Heart left ventricle (tissue), 16 donors: ENCODE data around the gene DNAI2. TPM values are rescaled to one million over a fixed set of nuclear protein-coding genes. Genes with fewer than 3 reads are reported as not detected.

Source experiments
- ATAC-seq, 4 donors: fragments of 200-7000 bp; cut with Tn5 transposase; one replicate each; pipeline ENCODE4 v1.9.1; 2020 to 2022; ENCODE audit warnings: moderate library complexity in 4 of 4, mild to moderate bottlenecking in 3 of 4, moderate number of reproducible peaks in 1 of 4
- DNase-seq, 5 donors: peaks; one replicate each; pipeline ENCODE4 v3.0.0-alpha.2; 2020
- H3K27ac ChIP-seq, 12 donors: fragments of 200-600 bp; sonication (generic) in 4 of 12; one replicate each; pipeline versions ENCODE4 v1.5.0 to v1.8.0; 2016 to 2022; ENCODE audit warnings: mild to moderate bottlenecking in 2 of 12
- H3K27me3 ChIP-seq, 9 donors: fragments of 200-600 bp; sonication (generic) in 2 of 9; one replicate each; pipeline versions ENCODE4 v1.5.1 to v1.8.0; 2016 to 2022; ENCODE audit warnings: mild to moderate bottlenecking in 3 of 9
- H3K36me3 ChIP-seq, 9 donors: fragments of 200-600 bp; sonication (generic) in 2 of 9; one replicate each; pipeline versions ENCODE4 v1.5.0 to v1.8.0; 2018 to 2022; ENCODE audit warnings: mild to moderate bottlenecking in 2 of 9
- H3K4me1 ChIP-seq, 12 donors: fragments of 200-600 bp; sonication (generic) in 4 of 12; one replicate each; pipeline versions ENCODE4 v1.5.0 to v1.8.0; 2016 to 2022; ENCODE audit warnings: mild to moderate bottlenecking in 3 of 12
- H3K4me3 ChIP-seq, 12 donors: fragments of 200-600 bp; sonication (generic) in 4 of 12; one replicate each; pipeline versions ENCODE4 v1.5.0 to v1.8.0; 2017 to 2022; ENCODE audit warnings: mild to moderate bottlenecking in 9 of 12, moderate library complexity in 4 of 12
- H3K9me3 ChIP-seq, 12 donors: fragments of 200-600 bp; sonication (generic) in 4 of 12; one replicate each; pipeline versions ENCODE4 v1.5.0 to v1.8.0; 2016 to 2022; ENCODE audit warnings: mild to moderate bottlenecking in 1 of 12
- CTCF ChIP-seq, 12 donors: fragments of 200-600 bp; sonication (generic) in 4 of 12; IDR thresholded peaks; one replicate each; pipeline versions ENCODE4 v1.5.0 to v1.8.0; 2018 to 2022; ENCODE audit warnings: antibody characterized with exemption in 12 of 12, mild to moderate bottlenecking in 5 of 12
- POLR2A ChIP-seq, 2 donors: fragments of 450-650 bp; IDR thresholded peaks; one replicate each; pipeline ENCODE4 v1.6.1; 2017; ENCODE audit warnings: antibody characterized with exemption in 2 of 2, mild to moderate bottlenecking in 2 of 2, moderate library complexity in 2 of 2
- WGBS, 4 donors: extraction: QIAGEN DNeasy Blood & Tissue Kit in 2 of 4; methylation state at CpG; one replicate each; pipeline versions ENCODE4 v1.1.5 to v1.1.7; 2013 to 2018; 5-methylcytosine and 5-hydroxymethylcytosine counted together
- intact Hi-C, 10 donors: fragments of 100-400 bp; cut with DNase I; formaldehyde crosslinking; loops; one replicate each; pipeline versions ENCODE4 v1.11.1 to v1.14.2; 2022
- polyA plus RNA-seq, 2 donors: library from polyadenylated mRNA; stranded (reverse); fragments of 200-250 nt; gene quantifications; one replicate each; pipeline ENCODE4 v1.2.3, GENCODE V29; 2013
- total RNA-seq, 9 donors: library from RNA; depleted of rRNA in 2 of 9; stranded (reverse); fragments of >200 nt in 2 of 9; fragmentation: NEBNext Ultra II Directional in 3 of 9; extraction: Animal tissue kit (Norgen Biotek cat#: 25700) in 3 of 9; gene quantifications; one replicate each; pipeline versions ENCODE4 v1.1.0 to v1.2.4, GENCODE V29; 2016 to 2023
- donor health status: ischemic (EF 13 %, LVEDD 7.1; RV severe dilation, severe dysfunction).
- donor health status: healthy with polysubstance abuse.
- donor health status: DM: no; HTN: yes; CAD: no.
- donor health status: DM: no; HTN: no; CAD: no.
- donor health status: ischemic (EF 25% LVEDD 6.9; RV normal size, moderate dysfunction).
- donor health status: ischemic (EF 25% LVEDD 5.7; RV mildly dilated, moderate dysfunction).
- donor health status: healthy.
- donor health status: DM: yes; HTN: yes; CAD: no.
- donor health status: ischemic (EF 35%, LVEDD 5.7; RV mildly dilated, moderate dysfunction).
- donor health status: nonischemic (EF 11% LVEDD 7.7; RV severe dilation, severe dysfunction).
- donor health status: DM: yes; HTN: yes; CAD: no.
- donor health status: PGD.
- donor health status: ischemic (EF 29% LVEDD 5.4; RV normal size, mild dysfunction).
- donor health status: nonischemic (EF 23%, LVEDD 6.1; RV moderate dilation, normal function).

DNAI2 gene
- total and polyA plus RNA-seq, 11 donors = not detected

GRCh38 chr17:74298778-74299177 is 24.7 kb downstream of the DNAI2 start:
- H3K9me3 ChIP-seq = no peaks in the 10 kb centered on the region
- DNase-seq = no peak

DNA sequence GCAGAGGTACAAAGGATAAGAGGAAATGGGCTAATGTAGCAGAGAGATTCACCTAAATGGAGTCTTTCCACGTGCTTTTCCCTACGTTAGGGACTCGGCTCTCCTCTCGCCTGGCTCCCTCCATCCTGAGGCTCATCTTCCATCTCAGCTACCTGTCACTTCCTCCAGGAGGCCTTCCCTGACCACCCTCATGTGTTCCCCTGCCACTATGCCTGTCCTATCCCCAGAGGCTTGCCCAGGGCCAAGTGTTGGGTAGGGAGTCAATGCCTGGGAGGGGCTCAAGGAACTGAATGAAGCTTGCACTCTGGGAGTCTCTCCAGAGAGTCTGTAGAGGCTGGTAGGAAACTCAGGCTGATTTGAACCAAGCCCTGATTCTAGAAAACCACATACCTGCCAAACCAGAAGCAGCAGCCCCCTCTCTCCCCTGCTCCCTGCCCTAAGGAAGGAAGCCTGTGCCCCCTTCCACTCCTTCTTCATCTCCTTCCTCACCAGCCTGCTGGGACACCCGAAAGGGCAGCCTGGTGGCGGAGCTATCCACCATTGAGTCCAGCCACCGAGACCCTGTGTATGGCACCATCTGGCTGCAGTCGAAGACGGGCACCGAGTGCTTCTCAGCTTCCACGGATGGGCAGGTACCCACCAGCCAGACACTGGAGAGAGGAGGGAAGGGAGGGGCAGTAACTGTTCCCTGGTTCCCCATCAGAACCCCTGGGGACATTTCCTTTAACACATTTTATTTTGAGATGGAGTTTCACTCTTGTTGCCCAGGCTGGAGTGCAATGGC is 25.4 kb downstream of the DNAI2 start:
- DNase-seq = peak in 1 of 5 donors; percentile 36
- intact Hi-C loops = loop anchor here (2.0 to 10.0 kb wide), 9 partner anchors 53 to 195 kb away; partner anchors contain the start of genes BTBD17 (in 5 of the 10) and TTYH2 (in 1 of the 10)
- TF ChIP-seq POLR2A (IDR thresholded peaks at IDR 0.05) (no peak), CTCF (IDR thresholded peaks at IDR 0.05) (no peak)
- H3K36me3 ChIP-seq = no peaks in the 10 kb centered on the region
- H3K4me3 ChIP-seq = no peak overlapping the region
- no peak overlapping the region for H3K27ac ChIP-seq
- 79 to 88% (median 85%) methylated on average over 11 of the region's 11 CpGs for WGBS, 4 donors
- H3K27me3 ChIP-seq = no peaks in the 10 kb centered on the region
- H3K9me3 ChIP-seq = no peaks in the 10 kb centered on the region
- no peak for ATAC-seq
- H3K4me1 ChIP-seq = peaks cover 0 to 18% (median 10%) of the 10 kb centered on the region in 12 donors

More at GRCh38 chr17:74298778-74299177, 24.7 kb downstream of the DNAI2 start:
- Histone ChIP-seq H3K36me3 (no peaks in the 10 kb centered on the region), H3K4me1 (peaks cover 0 to 18% (median 10%) of the 10 kb centered on the region in 12 donors), H3K27me3 (no peaks in the 10 kb centered on the region), H3K27ac (no peak overlapping the region), H3K4me3 (no peak overlapping the region)
- WGBS, 4 donors = 65 to 84% (median 74%) methylated on average over 7 of the region's 7 CpGs
- TF ChIP-seq POLR2A (IDR thresholded peaks at IDR 0.05) (no peak), CTCF (IDR thresholded peaks at IDR 0.05) (no peak)
- ATAC-seq = no peak
- intact Hi-C loops = loop anchor here in 2 of 10 donors (5.0 to 10.0 kb wide), 2 partner anchors 156 to 159 kb away; no protein-coding TSS in a partner anchor

DNA sequence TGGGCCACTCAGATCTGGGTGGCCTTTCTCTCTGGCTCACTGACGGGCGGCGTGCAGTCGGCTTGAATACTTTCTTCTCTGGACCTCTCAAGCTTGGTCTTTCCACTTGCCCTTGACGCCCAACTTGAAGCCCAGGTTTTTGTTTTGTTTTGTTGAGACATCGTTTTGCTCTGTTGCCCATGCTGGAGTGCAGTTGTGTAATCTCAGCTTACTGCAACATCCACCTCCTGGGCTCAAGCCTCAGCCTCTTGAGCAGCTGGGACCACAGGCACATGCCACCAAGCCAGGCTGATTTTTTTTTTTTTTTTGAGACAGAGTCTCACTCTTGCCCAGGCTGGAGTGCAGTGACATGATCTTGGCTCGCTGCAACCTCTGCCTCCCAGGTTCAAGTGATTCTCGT is 29.3 kb downstream of the DNAI2 start:
- WGBS, 4 donors = 93 to 96% (median 93%) methylated on average over 8 of the region's 8 CpGs
- H3K4me3 ChIP-seq = no peak overlapping the region
- peaks cover 0 to 12% (median 0%) of the 10 kb centered on the region in 12 donors for H3K9me3 ChIP-seq
- no peaks in the 10 kb centered on the region for H3K27me3 ChIP-seq
- TF ChIP-seq CTCF (IDR thresholded peaks at IDR 0.05) (no peak), POLR2A (IDR thresholded peaks at IDR 0.05) (no peak)
- ATAC-seq (no peak), DNase-seq (no peak)
- H3K4me1 ChIP-seq = peaks cover 0 to 8% (median 2%) of the 10 kb centered on the region in 12 donors
- intact Hi-C loops = loop anchor here in 7 of 10 donors (2.0 to 10.0 kb wide), 7 partner anchors 49 to 191 kb away; partner anchors contain the start of gene BTBD17 (in 3 of the 7)
- H3K27ac ChIP-seq = no peak overlapping the region
- no peaks in the 10 kb centered on the region for H3K36me3 ChIP-seq

DNA sequence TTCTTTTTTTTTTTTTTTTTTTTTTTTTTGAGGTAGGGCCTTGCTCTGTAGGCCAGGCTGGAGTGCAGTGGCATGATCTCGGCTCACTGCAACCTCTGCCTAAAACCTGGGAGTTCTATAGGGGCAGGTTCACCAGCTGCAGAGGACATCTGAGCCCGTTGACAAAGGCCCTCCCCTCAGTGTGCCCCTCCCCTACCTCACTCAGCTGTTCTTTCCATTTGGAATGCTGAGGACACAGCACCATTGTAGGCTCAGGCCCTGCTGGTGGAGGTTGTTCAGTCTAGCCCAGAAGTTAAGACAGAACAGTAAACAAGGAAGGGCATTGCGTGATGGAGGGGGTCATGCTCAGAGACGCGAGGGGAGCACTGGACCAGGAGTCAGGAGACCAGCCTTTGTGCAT is 30.1 kb downstream of the DNAI2 start:
- WGBS, 4 donors = 80 to 88% (median 84%) methylated on average over 5 of the region's 5 CpGs
- no peak overlapping the region for H3K4me3 ChIP-seq
- H3K27me3 ChIP-seq = no peaks in the 10 kb centered on the region
- TF ChIP-seq CTCF (IDR thresholded peaks at IDR 0.05) = no peak
- TF ChIP-seq POLR2A (IDR thresholded peaks at IDR 0.05) = no peak
- ATAC-seq (no peak), DNase-seq (no peak)
- peaks cover 0 to 11% (median 4%) of the 10 kb centered on the region in 12 donors for H3K4me1 ChIP-seq
- intact Hi-C loops = loop anchor here in 7 of 10 donors (5.0 to 10.0 kb wide), 6 partner anchors 48 to 191 kb away; partner anchors contain the start of gene BTBD17 (in 2 of the 7)
- no peaks in the 10 kb centered on the region for H3K36me3 ChIP-seq
- H3K27ac ChIP-seq = no peak overlapping the region
- peaks cover 0 to 12% (median 0%) of the 10 kb centered on the region in 12 donors for H3K9me3 ChIP-seq
